ENCODE results near the gene CD302.

CD302 gene

GRCh38 chr2:159802673-159803072 lies 4.7 kb upstream of the CD302 start:
- H3K9ac ChIP-seq (ENCODE audit: low read length): no peak overlapping the region
- no peak overlapping the region for H2AFZ ChIP-seq (ENCODE audit: low read depth, low read length, severe bottlenecking)
- no peaks in the 10 kb centered on the region for H3K9me3 ChIP-seq (ENCODE audit: insufficient read depth, low read length)
- H3K4me3 ChIP-seq (ENCODE audit: insufficient read depth, low read length, poor library complexity, severe bottlenecking): no peak overlapping the region
- no peaks in the 10 kb centered on the region for H3F3A ChIP-seq (ENCODE audit: insufficient read depth)
- H3K27me3 ChIP-seq (ENCODE audit: low read length): no peaks in the 10 kb centered on the region
- no peak overlapping the region for H3K27ac ChIP-seq (ENCODE audit: low read depth, low read length)
- H3K4me2 ChIP-seq (ENCODE audit: low read depth, low read length, poor library complexity, severe bottlenecking): no peak overlapping the region
- no peaks in the 10 kb centered on the region for H4K20me1 ChIP-seq (ENCODE audit: low read depth, low read length)
- no peaks in the 10 kb centered on the region for H3K79me2 ChIP-seq (ENCODE audit: insufficient read depth, low read length)
- TF ChIP-seq EZH2phosphoT487 (conservative IDR thresholded peaks at IDR 0.05; ENCODE audit: low read length): no peak
- TF ChIP-seq, protein P1, sequence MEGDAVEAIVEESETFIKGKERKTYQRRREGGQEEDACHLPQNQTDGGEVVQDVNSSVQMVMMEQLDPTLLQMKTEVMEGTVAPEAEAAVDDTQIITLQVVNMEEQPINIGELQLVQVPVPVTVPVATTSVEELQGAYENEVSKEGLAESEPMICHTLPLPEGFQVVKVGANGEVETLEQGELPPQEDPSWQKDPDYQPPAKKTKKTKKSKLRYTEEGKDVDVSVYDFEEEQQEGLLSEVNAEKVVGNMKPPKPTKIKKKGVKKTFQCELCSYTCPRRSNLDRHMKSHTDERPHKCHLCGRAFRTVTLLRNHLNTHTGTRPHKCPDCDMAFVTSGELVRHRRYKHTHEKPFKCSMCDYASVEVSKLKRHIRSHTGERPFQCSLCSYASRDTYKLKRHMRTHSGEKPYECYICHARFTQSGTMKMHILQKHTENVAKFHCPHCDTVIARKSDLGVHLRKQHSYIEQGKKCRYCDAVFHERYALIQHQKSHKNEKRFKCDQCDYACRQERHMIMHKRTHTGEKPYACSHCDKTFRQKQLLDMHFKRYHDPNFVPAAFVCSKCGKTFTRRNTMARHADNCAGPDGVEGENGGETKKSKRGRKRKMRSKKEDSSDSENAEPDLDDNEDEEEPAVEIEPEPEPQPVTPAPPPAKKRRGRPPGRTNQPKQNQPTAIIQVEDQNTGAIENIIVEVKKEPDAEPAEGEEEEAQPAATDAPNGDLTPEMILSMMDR (IDR thresholded peaks at IDR 0.05; ENCODE audit: insufficient read depth, low read length, poor library complexity, severe bottlenecking): no peak
- no peaks in the 10 kb centered on the region for H3K36me3 ChIP-seq (ENCODE audit: low read length)
- no peaks in the 10 kb centered on the region for H3K9me2 ChIP-seq (replicated peaks; ENCODE audit: insufficient read depth, low read length)

GRCh38 chr2:159799833-159800232 lies 1.8 kb upstream of the CD302 start:
- H4K20me1 ChIP-seq (ENCODE audit: low read depth, low read length): no peaks in the 10 kb centered on the region
- no peaks in the 10 kb centered on the region for H3F3A ChIP-seq (ENCODE audit: insufficient read depth)
- TF ChIP-seq EZH2phosphoT487 (conservative IDR thresholded peaks at IDR 0.05; ENCODE audit: low read length): no peak
- TF ChIP-seq, protein P1 (IDR thresholded peaks at IDR 0.05; ENCODE audit: insufficient read depth, low read length, poor library complexity, severe bottlenecking): no peak
- H3K9ac ChIP-seq (ENCODE audit: low read length): no peak overlapping the region
- H3K79me2 ChIP-seq (ENCODE audit: insufficient read depth, low read length): no peaks in the 10 kb centered on the region
- no peaks in the 10 kb centered on the region for H3K36me3 ChIP-seq (ENCODE audit: low read length)
- H3K27ac ChIP-seq (ENCODE audit: low read depth, low read length): no peak overlapping the region
- H3K9me3 ChIP-seq (ENCODE audit: insufficient read depth, low read length): no peaks in the 10 kb centered on the region
- no peak overlapping the region for H3K4me2 ChIP-seq (ENCODE audit: low read depth, low read length, poor library complexity, severe bottlenecking)
- no peaks in the 10 kb centered on the region for H3K27me3 ChIP-seq (ENCODE audit: low read length)
- no peak overlapping the region for H2AFZ ChIP-seq (ENCODE audit: low read depth, low read length, severe bottlenecking)
- no peaks in the 10 kb centered on the region for H3K9me2 ChIP-seq (replicated peaks; ENCODE audit: insufficient read depth, low read length)
- H3K4me3 ChIP-seq (ENCODE audit: insufficient read depth, low read length, poor library complexity, severe bottlenecking): no peak overlapping the region

GRCh38 chr2:159798376-159798725 lies 343 bp upstream of the CD302 start:
- Histone ChIP-seq H3K27ac (ENCODE audit: low read depth, low read length) (no peak overlapping the region), H3K9ac (ENCODE audit: low read length) (no peak overlapping the region), H3K9me2 (replicated peaks; ENCODE audit: insufficient read depth, low read length) (no peaks in the 10 kb centered on the region), H3K9me3 (ENCODE audit: insufficient read depth, low read length) (no peaks in the 10 kb centered on the region), H3K79me2 (ENCODE audit: insufficient read depth, low read length) (no peaks in the 10 kb centered on the region), H3K27me3 (ENCODE audit: low read length) (no peaks in the 10 kb centered on the region), H3K4me3 (ENCODE audit: insufficient read depth, low read length, poor library complexity, severe bottlenecking) (no peak overlapping the region), H3K36me3 (ENCODE audit: low read length) (no peaks in the 10 kb centered on the region), H2AFZ (ENCODE audit: low read depth, low read length, severe bottlenecking) (no peak overlapping the region), H4K20me1 (ENCODE audit: low read depth, low read length) (no peaks in the 10 kb centered on the region), H3K4me2 (ENCODE audit: low read depth, low read length, poor library complexity, severe bottlenecking) (no peak overlapping the region), H3F3A (ENCODE audit: insufficient read depth) (no peaks in the 10 kb centered on the region)
- TF ChIP-seq, protein P1 (IDR thresholded peaks at IDR 0.05; ENCODE audit: insufficient read depth, low read length, poor library complexity, severe bottlenecking): no peak
- TF ChIP-seq EZH2phosphoT487 (conservative IDR thresholded peaks at IDR 0.05; ENCODE audit: low read length): no peak

DNA sequence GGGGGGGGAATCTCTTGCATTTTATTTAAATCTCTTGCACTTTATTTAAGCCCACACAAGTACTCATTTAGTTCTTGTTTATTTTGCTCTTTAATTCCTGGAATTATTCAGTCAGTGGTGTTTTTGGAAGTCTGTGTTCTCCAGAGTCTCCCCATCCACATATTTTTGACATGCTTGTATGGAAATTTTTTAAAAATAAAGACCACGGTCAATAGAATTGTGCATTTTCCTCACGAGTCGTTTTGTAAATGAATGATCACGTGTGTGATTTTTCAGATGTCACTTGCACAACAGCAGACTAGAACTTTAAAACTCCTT lies 824 bp downstream of the CD302 start:
- Histone ChIP-seq H4K20me1 (ENCODE audit: low read depth, low read length) (no peaks in the 10 kb centered on the region), H2AFZ (ENCODE audit: low read depth, low read length, severe bottlenecking) (no peak overlapping the region), H3K9ac (ENCODE audit: low read length) (no peak overlapping the region), H3F3A (ENCODE audit: insufficient read depth) (no peaks in the 10 kb centered on the region), H3K27ac (ENCODE audit: low read depth, low read length) (no peak overlapping the region), H3K79me2 (ENCODE audit: insufficient read depth, low read length) (no peaks in the 10 kb centered on the region), H3K9me2 (replicated peaks; ENCODE audit: insufficient read depth, low read length) (no peaks in the 10 kb centered on the region), H3K36me3 (ENCODE audit: low read length) (no peaks in the 10 kb centered on the region), H3K4me3 (ENCODE audit: insufficient read depth, low read length, poor library complexity, severe bottlenecking) (no peak overlapping the region), H3K27me3 (ENCODE audit: low read length) (no peaks in the 10 kb centered on the region), H3K9me3 (ENCODE audit: insufficient read depth, low read length) (no peaks in the 10 kb centered on the region), H3K4me2 (ENCODE audit: low read depth, low read length, poor library complexity, severe bottlenecking) (no peak overlapping the region)
- no peak for TF ChIP-seq EZH2phosphoT487 (conservative IDR thresholded peaks at IDR 0.05; ENCODE audit: low read length)
- TF ChIP-seq, protein P1 (IDR thresholded peaks at IDR 0.05; ENCODE audit: insufficient read depth, low read length, poor library complexity, severe bottlenecking): no peak

Measured in SU-DHL-6 (cell line).